Epithelial cell of esophagus (primary cell): ENCODE results near the gene KRT35.

Source experiments
- DNase-seq: peaks from one replicate; pipeline ENCODE4 v3.0.0; 2010; ENCODE audit warnings: low read depth
- H3K4me3 ChIP-seq: 2 replicates; pipeline ENCODE4 v1.5.1; 2011; ENCODE audit warnings: mild to moderate bottlenecking, low read length, control low read depth
- TF ChIP-seq, protein P1 (sequence below): IDR thresholded peaks from 2 replicates; pipeline ENCODE4 v1.5.1; 2011; ENCODE audit warnings: low read depth, mild to moderate bottlenecking, low read length, control low read depth, inconsistent platforms; ENCODE audit not compliant: insufficient read depth; ENCODE audit errors: missing control alignments

Gene KRT35

GRCh38 chr17:41480136-41480535 lies 815 bp downstream of the KRT35 start:
- H3K4me3 ChIP-seq, result no peak overlapping the region
- TF ChIP-seq, protein P1, sequence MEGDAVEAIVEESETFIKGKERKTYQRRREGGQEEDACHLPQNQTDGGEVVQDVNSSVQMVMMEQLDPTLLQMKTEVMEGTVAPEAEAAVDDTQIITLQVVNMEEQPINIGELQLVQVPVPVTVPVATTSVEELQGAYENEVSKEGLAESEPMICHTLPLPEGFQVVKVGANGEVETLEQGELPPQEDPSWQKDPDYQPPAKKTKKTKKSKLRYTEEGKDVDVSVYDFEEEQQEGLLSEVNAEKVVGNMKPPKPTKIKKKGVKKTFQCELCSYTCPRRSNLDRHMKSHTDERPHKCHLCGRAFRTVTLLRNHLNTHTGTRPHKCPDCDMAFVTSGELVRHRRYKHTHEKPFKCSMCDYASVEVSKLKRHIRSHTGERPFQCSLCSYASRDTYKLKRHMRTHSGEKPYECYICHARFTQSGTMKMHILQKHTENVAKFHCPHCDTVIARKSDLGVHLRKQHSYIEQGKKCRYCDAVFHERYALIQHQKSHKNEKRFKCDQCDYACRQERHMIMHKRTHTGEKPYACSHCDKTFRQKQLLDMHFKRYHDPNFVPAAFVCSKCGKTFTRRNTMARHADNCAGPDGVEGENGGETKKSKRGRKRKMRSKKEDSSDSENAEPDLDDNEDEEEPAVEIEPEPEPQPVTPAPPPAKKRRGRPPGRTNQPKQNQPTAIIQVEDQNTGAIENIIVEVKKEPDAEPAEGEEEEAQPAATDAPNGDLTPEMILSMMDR, result no peak
- DNase-seq, result no peak

DNA sequence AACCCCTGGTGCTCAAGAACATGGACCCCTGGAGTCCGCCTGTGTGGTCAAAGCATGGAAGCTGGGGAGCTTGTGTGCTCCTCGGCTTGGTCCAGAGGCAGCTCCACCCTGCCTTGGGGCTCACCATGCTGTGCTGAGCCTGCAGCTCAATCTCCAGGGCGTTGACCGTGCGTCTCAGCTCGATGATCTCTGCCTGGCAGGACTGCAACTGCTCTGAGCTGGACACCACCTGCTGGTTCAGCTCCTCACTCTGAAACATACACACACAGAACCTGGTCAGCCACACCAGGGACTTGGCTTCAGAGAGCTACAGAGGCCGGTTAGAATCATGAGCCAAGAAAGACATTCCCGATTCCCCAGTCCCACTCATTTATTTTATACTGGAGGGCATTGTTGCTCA lies 2.7 kb downstream of the KRT35 start:
- no peak for DNase-seq
- TF ChIP-seq, protein P1, result no peak
- no peak overlapping the region for H3K4me3 ChIP-seq

GRCh38 chr17:41476866-41477815 lies 3.8 kb downstream of the KRT35 start:
- TF ChIP-seq, protein P1, result no peak

DNA sequence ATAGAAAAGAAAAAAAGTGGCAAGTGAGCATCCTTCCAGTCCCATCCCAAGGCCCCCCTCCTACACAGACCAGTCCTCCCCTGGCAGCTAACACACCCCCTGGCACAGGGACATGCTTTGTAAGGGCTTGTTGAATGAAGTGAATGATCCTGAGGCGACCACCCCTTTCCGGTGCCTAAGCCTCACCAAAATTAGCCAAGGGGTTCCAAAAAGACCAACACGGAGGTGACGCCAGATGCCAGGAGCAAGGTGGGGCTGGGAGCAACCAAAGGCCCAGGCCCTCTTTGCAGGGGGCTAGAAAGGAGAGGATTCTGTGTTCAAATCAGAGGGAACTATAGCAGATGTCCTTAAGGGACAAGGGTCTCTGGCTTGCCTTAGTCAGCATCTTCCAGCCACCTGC lies 5.5 kb downstream of the KRT35 start:
- TF ChIP-seq, protein P1, result no peak
- DNase-seq, result no peak
- H3K4me3 ChIP-seq, result no peak overlapping the region

More at GRCh38 chr17:41476866-41477815, 3.8 kb downstream of the KRT35 start:
- DNase-seq, result no peak
- no peak overlapping the region for H3K4me3 ChIP-seq

DNA sequence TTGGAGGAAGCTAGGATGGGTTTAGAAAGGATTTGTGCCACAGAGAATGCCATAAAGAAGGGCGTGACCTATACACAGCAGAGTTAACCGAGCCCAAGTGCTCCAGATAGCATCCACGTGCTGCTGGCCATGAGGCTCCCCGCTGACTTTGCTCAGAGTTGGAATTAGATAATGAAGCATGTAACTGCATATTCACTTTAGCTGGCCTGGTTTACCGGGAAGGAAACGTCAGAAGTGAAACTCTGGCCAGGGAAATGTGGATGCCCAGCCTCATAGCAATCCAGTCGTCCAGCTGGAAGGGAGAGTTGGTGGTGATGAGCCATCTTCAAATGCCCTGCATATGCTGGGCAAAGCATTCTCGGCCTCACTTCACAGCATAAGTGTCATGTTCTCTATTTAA lies 6.1 kb downstream of the KRT35 start:
- TF ChIP-seq, protein P1, result no peak
- no peak for DNase-seq
- no peak overlapping the region for H3K4me3 ChIP-seq

DNA sequence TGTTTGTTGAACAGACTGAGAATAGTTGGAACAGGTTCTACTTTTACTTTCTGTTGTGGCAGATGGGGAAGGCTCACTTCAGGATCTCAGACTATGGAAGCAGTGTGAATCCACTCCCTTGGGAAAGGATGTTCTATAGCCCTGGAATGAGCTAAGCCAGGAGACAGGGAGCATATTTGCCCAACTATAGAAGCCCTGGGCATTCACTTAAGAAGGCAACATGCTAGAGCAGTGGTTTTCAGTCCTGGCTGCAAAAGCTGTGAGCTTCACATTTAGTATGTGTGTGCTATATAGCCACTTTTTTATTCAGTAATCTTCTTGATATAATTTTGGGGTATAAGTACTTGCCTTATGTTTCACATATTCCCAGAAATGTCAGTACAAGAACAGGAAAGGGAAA lies 12.6 kb downstream of the KRT35 start:
- H3K4me3 ChIP-seq, result no peak overlapping the region
- no peak for DNase-seq
- TF ChIP-seq, protein P1, result no peak

DNA sequence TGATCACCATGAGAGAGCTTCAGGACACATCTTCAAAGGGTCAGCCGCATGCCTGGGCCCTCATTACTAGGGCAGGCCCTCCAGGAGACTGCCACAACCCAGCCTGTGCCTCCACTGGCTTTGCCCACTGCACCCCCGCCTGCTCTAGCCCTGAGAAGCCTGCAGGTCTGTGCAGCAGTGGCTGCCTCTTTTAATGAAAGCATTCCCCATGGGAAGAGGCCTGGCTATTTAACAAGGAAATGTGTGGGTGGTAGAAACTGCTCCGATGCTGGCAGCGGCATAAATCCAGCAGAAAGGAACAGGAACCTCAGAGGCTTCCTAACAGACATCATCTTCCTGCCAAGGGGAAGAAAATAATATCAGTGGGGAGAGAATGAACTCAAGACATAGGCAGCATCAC lies 13.4 kb downstream of the KRT35 start:
- TF ChIP-seq, protein P1, result no peak
- no peak for DNase-seq
- H3K4me3 ChIP-seq, result no peak overlapping the region
